ENCODE measurements around the gene PARD6B. TPM values are rescaled to one million over a fixed set of nuclear protein-coding genes. Genes with fewer than 3 reads are reported as not detected.

PARD6B gene
- total RNA-seq, 1 experiment from 2014 or later = 41.3 TPM

DNA sequence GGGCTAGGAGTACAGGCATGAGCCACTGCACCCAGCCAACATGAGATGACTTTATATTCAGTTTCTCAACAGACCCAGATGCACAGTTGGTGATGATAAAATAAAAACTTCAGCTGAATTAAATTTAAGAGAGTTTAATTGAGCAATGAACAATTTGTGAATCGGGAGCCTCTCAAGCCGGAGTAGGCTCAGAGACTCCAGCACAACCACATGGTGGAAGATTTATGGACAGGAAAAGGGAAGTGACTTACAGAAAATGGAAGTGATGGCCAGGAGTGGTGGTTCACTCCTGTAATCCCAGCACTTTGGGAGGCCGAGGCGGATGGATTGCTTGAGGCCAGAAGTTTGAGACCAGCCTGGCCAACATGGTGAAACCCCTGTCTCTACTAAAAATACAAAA lies 53.1 kb downstream of the PARD6B start:
- H3K27ac ChIP-seq (ENCODE audit: low read depth, low read length) = no peak overlapping the region

DNA sequence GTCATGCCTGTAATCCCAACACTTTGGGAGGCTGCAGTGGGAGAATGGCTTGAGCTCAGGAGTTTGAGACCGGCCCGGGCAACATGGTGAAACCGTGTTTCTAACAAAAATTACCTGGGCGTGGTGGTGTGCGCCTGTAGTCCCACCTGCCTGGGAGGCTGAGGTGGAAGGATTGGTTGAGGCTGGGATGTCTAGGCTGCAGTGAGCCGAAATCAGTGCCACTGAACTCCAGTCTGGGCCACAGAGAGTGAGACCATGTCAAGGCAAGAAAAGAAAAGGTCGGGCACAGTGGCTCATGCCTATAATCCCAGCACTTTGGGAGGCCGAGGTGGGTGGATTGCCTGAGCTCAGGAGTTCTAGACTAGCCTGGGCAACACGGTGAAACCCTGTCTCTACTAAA lies 55.3 kb downstream of the PARD6B start:
- ATAC-seq (no peak), DNase-seq (ENCODE audit: low read depth, low spot score) (no peak)
- Histone ChIP-seq H3K36me3 (ENCODE audit: control insufficient read depth in 1 of 2, insufficient read depth in 2 of 2, low read length in 2 of 2) (no peaks in the 10 kb centered on the region), H2AFZ (ENCODE audit: low read depth, low read length, poor library complexity, severe bottlenecking) (no peak overlapping the region), H4K20me1 (ENCODE audit: insufficient read depth) (no peaks in the 10 kb centered on the region), H3K9me3 (ENCODE audit: control insufficient read depth in 1 of 2, insufficient read depth in 1 of 2, low read depth in 1 of 2, low read length in 2 of 2) (no peaks in the 10 kb centered on the region), H3K9me2 (ENCODE audit: insufficient read depth) (no peaks in the 10 kb centered on the region), H3K27ac (ENCODE audit: low read depth, low read length) (no peak overlapping the region), H3K79me2 (ENCODE audit: insufficient read depth, low read length) (no peaks in the 10 kb centered on the region), H3K4me2 (ENCODE audit: low read length) (no peak overlapping the region), H3K4me3 (replicated peaks in 1 of 2; ENCODE audit: low read depth in 1 of 2, low read length in 2 of 2) (no peak overlapping the region), H3K27me3 (ENCODE audit: insufficient read depth, low read length) (no peaks in the 10 kb centered on the region), H3K4me1 (ENCODE audit: control insufficient read depth in 1 of 2, insufficient read depth in 2 of 2, low read length in 2 of 2) (peaks cover 17 to 32% of the 10 kb centered on the region in 2 experiments), H3K9ac (ENCODE audit: low read length) (no peak overlapping the region)
- intact Hi-C loops (cut with micrococcal nuclease) = no loop called here
- no TSS peak for BruUV-seq (replicated peaks)
- RAD21 ChIA-PET (ENCODE audit: low non-redundant PET in 1 of 2, low total read pairs in 2 of 2, uncharacterized antibody in 2 of 2, unreplicated experiment in 2 of 2) = no interaction called here
- CTCF ChIA-PET = interaction anchor here (0.8 to 2.1 kb wide), 3 partner anchors 123 to 161 kb away, joined by 3 to 13 read pairs (median 4); no protein-coding TSS in a partner anchor
- TF ChIP-seq, protein P1, sequence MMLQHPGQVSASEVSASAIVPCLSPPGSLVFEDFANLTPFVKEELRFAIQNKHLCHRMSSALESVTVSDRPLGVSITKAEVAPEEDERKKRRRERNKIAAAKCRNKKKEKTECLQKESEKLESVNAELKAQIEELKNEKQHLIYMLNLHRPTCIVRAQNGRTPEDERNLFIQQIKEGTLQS (IDR thresholded peaks at IDR 0.05) = no peak
- TF ChIP-seq SIN3A (IDR thresholded peaks at IDR 0.05; ENCODE audit: low read depth) = no peak
- no peak for TF ChIP-seq EZH2phosphoT487 (IDR thresholded peaks at IDR 0.05; ENCODE audit: borderline replicate concordance)
- TF ChIP-seq TCF7L2 (IDR thresholded peaks at IDR 0.05; ENCODE audit: borderline replicate concordance, extremely low read depth, insufficient read depth, insufficient read length) = no peak
- no peak for TF ChIP-seq RAD21 (IDR thresholded peaks at IDR 0.05; ENCODE audit: low read depth)
- TF ChIP-seq YY1 (IDR thresholded peaks at IDR 0.05; ENCODE audit: extremely low read depth, insufficient replicate concordance, low read depth, low read length) = no peak
- POLR2A ChIA-PET = no interaction called here

More for the DNA sequence above, 53.1 kb downstream of the PARD6B start:
- POLR2A ChIA-PET = no interaction called here
- no peak overlapping the region for H3K4me2 ChIP-seq (ENCODE audit: low read length)
- no peak for TF ChIP-seq SP1 (IDR thresholded peaks at IDR 0.05; ENCODE audit: low read depth)
- no peak for TF ChIP-seq ELF1 (IDR thresholded peaks at IDR 0.05; ENCODE audit: borderline replicate concordance, low read depth)
- no peak for TF ChIP-seq CEBPB (IDR thresholded peaks at IDR 0.05; ENCODE audit: low read depth)
- TF ChIP-seq, protein P1 (IDR thresholded peaks at IDR 0.05) = no peak
- TF ChIP-seq, protein P2, sequence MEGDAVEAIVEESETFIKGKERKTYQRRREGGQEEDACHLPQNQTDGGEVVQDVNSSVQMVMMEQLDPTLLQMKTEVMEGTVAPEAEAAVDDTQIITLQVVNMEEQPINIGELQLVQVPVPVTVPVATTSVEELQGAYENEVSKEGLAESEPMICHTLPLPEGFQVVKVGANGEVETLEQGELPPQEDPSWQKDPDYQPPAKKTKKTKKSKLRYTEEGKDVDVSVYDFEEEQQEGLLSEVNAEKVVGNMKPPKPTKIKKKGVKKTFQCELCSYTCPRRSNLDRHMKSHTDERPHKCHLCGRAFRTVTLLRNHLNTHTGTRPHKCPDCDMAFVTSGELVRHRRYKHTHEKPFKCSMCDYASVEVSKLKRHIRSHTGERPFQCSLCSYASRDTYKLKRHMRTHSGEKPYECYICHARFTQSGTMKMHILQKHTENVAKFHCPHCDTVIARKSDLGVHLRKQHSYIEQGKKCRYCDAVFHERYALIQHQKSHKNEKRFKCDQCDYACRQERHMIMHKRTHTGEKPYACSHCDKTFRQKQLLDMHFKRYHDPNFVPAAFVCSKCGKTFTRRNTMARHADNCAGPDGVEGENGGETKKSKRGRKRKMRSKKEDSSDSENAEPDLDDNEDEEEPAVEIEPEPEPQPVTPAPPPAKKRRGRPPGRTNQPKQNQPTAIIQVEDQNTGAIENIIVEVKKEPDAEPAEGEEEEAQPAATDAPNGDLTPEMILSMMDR (IDR thresholded peaks at IDR 0.05 in 2 of 3, conservative IDR thresholded peaks at IDR 0.05 in 1 of 3; ENCODE audit: borderline replicate concordance in 1 of 3, insufficient read depth in 1 of 3, low read depth in 2 of 3, low read length in 2 of 3) = no peak
- RAD21 ChIA-PET (ENCODE audit: low non-redundant PET in 1 of 2, low total read pairs in 2 of 2, uncharacterized antibody in 2 of 2, unreplicated experiment in 2 of 2) = no interaction called here
- DNase-seq (ENCODE audit: low read depth, low spot score) (no peak), ATAC-seq (no peak)
- intact Hi-C loops (cut with micrococcal nuclease) = no loop called here
- H2AFZ ChIP-seq (ENCODE audit: low read depth, low read length, poor library complexity, severe bottlenecking) = no peak overlapping the region
- CTCF ChIA-PET = interaction anchor here (1.1 to 1.6 kb wide), 2 partner anchors 9 to 10 kb away, joined by 4 to 5 read pairs; partner anchors contain the start of gene BCAS4
- H3K4me3 ChIP-seq (replicated peaks in 1 of 2; ENCODE audit: low read depth in 1 of 2, low read length in 2 of 2) = no peak overlapping the region
- no peaks in the 10 kb centered on the region for H3K36me3 ChIP-seq (ENCODE audit: control insufficient read depth in 1 of 2, insufficient read depth in 2 of 2, low read length in 2 of 2)
- H3K4me1 ChIP-seq (ENCODE audit: control insufficient read depth in 1 of 2, insufficient read depth in 2 of 2, low read length in 2 of 2) = peaks cover 0 to 11% of the 10 kb centered on the region in 2 experiments; a peak in 3 of 4 replicates
- H3K79me2 ChIP-seq (ENCODE audit: insufficient read depth, low read length) = no peaks in the 10 kb centered on the region
- H4K20me1 ChIP-seq (ENCODE audit: insufficient read depth) = no peaks in the 10 kb centered on the region
- no peak overlapping the region for H3K9ac ChIP-seq (ENCODE audit: low read length)
- H3K9me3 ChIP-seq (ENCODE audit: control insufficient read depth in 1 of 2, insufficient read depth in 1 of 2, low read depth in 1 of 2, low read length in 2 of 2) = no peaks in the 10 kb centered on the region
- no TSS peak for BruUV-seq (replicated peaks)
- no peaks in the 10 kb centered on the region for H3K9me2 ChIP-seq (ENCODE audit: insufficient read depth)
- no peaks in the 10 kb centered on the region for H3K27me3 ChIP-seq (ENCODE audit: insufficient read depth, low read length)

Measured in HCT116 (cell line).